ENCODE data around the gene SFTPB.
A peak's percentile ranks its signal among the peaks of the same experiment; 100 is the strongest.

SFTPB gene

GRCh38 chr2:85678794-85679672 lies 11.0 kb upstream of the SFTPB start:
- TF ChIP-seq CTCF (IDR thresholded peaks at IDR 0.05; ENCODE audit: unreplicated experiment in 3 of 3): peak; percentile 97 to 99 (median 98)
- H3K4me1 Mint-ChIP-seq: no peaks in the 10 kb centered on the region
- H3K27ac Mint-ChIP-seq: no peak overlapping the region
- H3K9me3 Mint-ChIP-seq: no peaks in the 10 kb centered on the region
- peaks cover 8% of the 10 kb centered on the region for H3K27me3 Mint-ChIP-seq (ENCODE audit: low read depth)
- no peaks in the 10 kb centered on the region for H3K36me3 Mint-ChIP-seq (ENCODE audit: low read depth)
- H3K4me3 Mint-ChIP-seq: no peak overlapping the region

- H3K4me1 Mint-ChIP-seq: no peaks in the 10 kb centered on the region
- H3K9me3 Mint-ChIP-seq: no peaks in the 10 kb centered on the region
- no peak for TF ChIP-seq CTCF (IDR thresholded peaks at IDR 0.05; ENCODE audit: unreplicated experiment in 3 of 3)
- H3K27me3 Mint-ChIP-seq (ENCODE audit: low read depth): peaks cover 8% of the 10 kb centered on the region
- H3K27ac Mint-ChIP-seq: no peak overlapping the region
- H3K4me3 Mint-ChIP-seq: no peak overlapping the region
- H3K36me3 Mint-ChIP-seq (ENCODE audit: low read depth): no peaks in the 10 kb centered on the region
These were observed 10.4 kb upstream of the SFTPB start for GRCh38 chr2:85678377-85678776.

- no peak for TF ChIP-seq CTCF (IDR thresholded peaks at IDR 0.05; ENCODE audit: unreplicated experiment in 3 of 3)
- no peak overlapping the region for H3K27ac Mint-ChIP-seq
- H3K4me3 Mint-ChIP-seq: no peak overlapping the region
- no peaks in the 10 kb centered on the region for H3K4me1 Mint-ChIP-seq
- no peaks in the 10 kb centered on the region for H3K36me3 Mint-ChIP-seq (ENCODE audit: low read depth)
- peaks cover 8% of the 10 kb centered on the region for H3K27me3 Mint-ChIP-seq (ENCODE audit: low read depth)
- no peaks in the 10 kb centered on the region for H3K9me3 Mint-ChIP-seq
These were observed 8.0 kb upstream of the SFTPB start for GRCh38 chr2:85675866-85676548.

- Mint-ChIP-seq H3K27ac (no peak overlapping the region), H3K4me1 (no peaks in the 10 kb centered on the region), H3K36me3 (ENCODE audit: low read depth) (no peaks in the 10 kb centered on the region), H3K27me3 (ENCODE audit: low read depth) (peaks cover 8% of the 10 kb centered on the region), H3K4me3 (no peak overlapping the region), H3K9me3 (no peaks in the 10 kb centered on the region)
- no peak for TF ChIP-seq CTCF (IDR thresholded peaks at IDR 0.05; ENCODE audit: unreplicated experiment in 3 of 3)
These were observed 7.4 kb upstream of the SFTPB start for GRCh38 chr2:85675427-85675826.

GRCh38 chr2:85674417-85674816 lies 6.4 kb upstream of the SFTPB start:
- TF ChIP-seq CTCF (IDR thresholded peaks at IDR 0.05; ENCODE audit: unreplicated experiment in 3 of 3): no peak
- Mint-ChIP-seq H3K4me1 (no peaks in the 10 kb centered on the region), H3K36me3 (ENCODE audit: low read depth) (no peaks in the 10 kb centered on the region), H3K27ac (no peak overlapping the region), H3K27me3 (ENCODE audit: low read depth) (peaks cover 4% of the 10 kb centered on the region), H3K4me3 (no peak overlapping the region), H3K9me3 (no peaks in the 10 kb centered on the region)

Measured in nephron (organoid).